Bronchial epithelial cell (primary cell): ENCODE results near the gene MERTK. TPM values are rescaled to one million over a fixed set of nuclear protein-coding genes. Genes with fewer than 3 reads are reported as not detected.

Experiments used
- DNase-seq: peaks from one replicate; pipeline ENCODE4 v3.0.0-alpha.2; 2010; ENCODE audit warnings: low read depth
- FAIRE-seq: peaks from 2 replicates; lab custom pipeline; 2011; peaks lifted over from hg19 to GRCh38; lab: Jason Lieb, UNC
- H3K27me3 ChIP-seq: 2 replicates; pipeline ENCODE4 v1.5.1; 2011; ENCODE audit warnings: low read length; ENCODE audit not compliant: control insufficient read depth, insufficient read depth
- H3K36me3 ChIP-seq: 2 replicates; pipeline ENCODE4 v1.5.1; 2011; ENCODE audit warnings: low read length; ENCODE audit not compliant: control insufficient read depth, insufficient read depth
- H3K4me3 ChIP-seq: 2 replicates; pipeline ENCODE4 v1.5.1; 2011; ENCODE audit warnings: mild to moderate bottlenecking, low read depth, low read length, control low read depth
- total RNA-seq: library from RNA; depleted of rRNA; stranded (reverse); fragments of >200 nt; gene quantifications from 2 replicates; pipeline ENCODE4 v1.2.1, GENCODE V29; 2014
- TF ChIP-seq, protein P1 (sequence below): IDR thresholded peaks from 2 replicates; pipeline ENCODE4 v1.5.1; 2011; ENCODE audit warnings: mild to moderate bottlenecking, moderate library complexity, low read length, control low read depth, inconsistent platforms; ENCODE audit not compliant: insufficient read depth, severe bottlenecking

The MERTK gene
- total RNA-seq, 1 donor from 2014 or later, result 3.9 TPM

DNA sequence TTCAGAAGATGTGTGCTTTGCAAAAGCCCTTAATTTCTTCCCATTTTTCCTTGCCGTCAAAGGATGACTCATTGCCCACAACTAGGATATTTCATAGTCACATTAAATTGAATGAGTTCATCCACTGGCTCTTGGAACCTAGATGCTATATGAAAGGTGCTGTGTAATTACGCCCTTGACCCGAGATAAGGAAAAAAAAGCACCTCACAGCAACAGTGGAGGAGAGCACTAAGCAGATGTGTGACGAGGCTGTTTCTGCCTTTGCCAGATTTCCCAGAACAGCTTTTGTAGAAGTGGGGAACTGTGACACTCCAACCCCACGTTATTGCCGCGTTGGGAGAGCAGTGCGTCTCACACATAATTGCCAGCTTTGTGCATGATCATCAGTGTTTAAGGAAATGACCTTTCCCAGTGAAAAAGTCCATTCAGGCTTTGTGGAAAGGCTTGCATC is 123.4 kb downstream of the MERTK start:
- no peaks in the 10 kb centered on the region for H3K36me3 ChIP-seq
- no peak for FAIRE-seq
- H3K27me3 ChIP-seq, result no peaks in the 10 kb centered on the region
- no peak overlapping the region for H3K4me3 ChIP-seq
- TF ChIP-seq, protein P1, sequence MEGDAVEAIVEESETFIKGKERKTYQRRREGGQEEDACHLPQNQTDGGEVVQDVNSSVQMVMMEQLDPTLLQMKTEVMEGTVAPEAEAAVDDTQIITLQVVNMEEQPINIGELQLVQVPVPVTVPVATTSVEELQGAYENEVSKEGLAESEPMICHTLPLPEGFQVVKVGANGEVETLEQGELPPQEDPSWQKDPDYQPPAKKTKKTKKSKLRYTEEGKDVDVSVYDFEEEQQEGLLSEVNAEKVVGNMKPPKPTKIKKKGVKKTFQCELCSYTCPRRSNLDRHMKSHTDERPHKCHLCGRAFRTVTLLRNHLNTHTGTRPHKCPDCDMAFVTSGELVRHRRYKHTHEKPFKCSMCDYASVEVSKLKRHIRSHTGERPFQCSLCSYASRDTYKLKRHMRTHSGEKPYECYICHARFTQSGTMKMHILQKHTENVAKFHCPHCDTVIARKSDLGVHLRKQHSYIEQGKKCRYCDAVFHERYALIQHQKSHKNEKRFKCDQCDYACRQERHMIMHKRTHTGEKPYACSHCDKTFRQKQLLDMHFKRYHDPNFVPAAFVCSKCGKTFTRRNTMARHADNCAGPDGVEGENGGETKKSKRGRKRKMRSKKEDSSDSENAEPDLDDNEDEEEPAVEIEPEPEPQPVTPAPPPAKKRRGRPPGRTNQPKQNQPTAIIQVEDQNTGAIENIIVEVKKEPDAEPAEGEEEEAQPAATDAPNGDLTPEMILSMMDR, result no peak
- DNase-seq, result peak; percentile 70

- H3K27me3 ChIP-seq, result no peaks in the 10 kb centered on the region
- H3K36me3 ChIP-seq, result no peaks in the 10 kb centered on the region
- no peak overlapping the region for H3K4me3 ChIP-seq
- no peak for FAIRE-seq
- TF ChIP-seq, protein P1, result no peak
- DNase-seq, result no peak
Observed at GRCh38 chr2:112023707-112024106, 125.3 kb downstream of the MERTK start.

- FAIRE-seq, result no peak
- no peak overlapping the region for H3K4me3 ChIP-seq
- no peaks in the 10 kb centered on the region for H3K27me3 ChIP-seq
- H3K36me3 ChIP-seq, result no peaks in the 10 kb centered on the region
- TF ChIP-seq, protein P1, result no peak
- DNase-seq, result no peak
Observed at GRCh38 chr2:112024231-112024630, 125.8 kb downstream of the MERTK start.

- Histone ChIP-seq H3K4me3 (no peak overlapping the region), H3K27me3 (no peaks in the 10 kb centered on the region), H3K36me3 (no peaks in the 10 kb centered on the region)
- DNase-seq, result no peak
- TF ChIP-seq, protein P1, result no peak
- FAIRE-seq, result no peak
Observed at GRCh38 chr2:112024896-112025491, 126.6 kb downstream of the MERTK start.

GRCh38 chr2:112026509-112026908 is 128.1 kb downstream of the MERTK start:
- FAIRE-seq, result no peak
- TF ChIP-seq, protein P1, result no peak

DNA sequence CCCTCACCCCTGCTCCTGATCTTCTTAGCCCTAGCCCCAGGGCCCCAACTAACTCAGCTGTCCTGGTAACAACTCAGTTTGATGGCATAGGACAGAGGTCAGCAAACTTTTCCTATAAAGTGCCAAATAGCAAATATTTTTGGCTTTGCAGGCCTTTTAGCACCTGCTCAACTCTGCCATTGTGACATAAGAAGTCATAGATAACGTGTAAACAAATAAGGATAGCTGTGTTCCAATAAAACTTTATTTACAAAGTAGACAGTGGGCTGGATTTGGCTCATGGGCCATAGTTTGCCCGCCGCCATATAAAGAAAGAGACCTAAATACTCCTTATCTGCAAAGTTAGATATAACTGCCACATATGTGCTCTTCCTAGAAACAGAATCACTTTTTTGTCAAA is 129.4 kb downstream of the MERTK start:
- Histone ChIP-seq H3K27me3 (no peaks in the 10 kb centered on the region), H3K36me3 (no peaks in the 10 kb centered on the region), H3K4me3 (no peak overlapping the region)
- no peak for FAIRE-seq
- DNase-seq, result no peak
- TF ChIP-seq, protein P1, result no peak

More at GRCh38 chr2:112026509-112026908, 128.1 kb downstream of the MERTK start:
- no peak for DNase-seq
- no peaks in the 10 kb centered on the region for H3K36me3 ChIP-seq
- H3K27me3 ChIP-seq, result no peaks in the 10 kb centered on the region
- H3K4me3 ChIP-seq, result no peak overlapping the region
